Glomerular visceral epithelial cell (primary cell): Measurements from ENCODE around the gene YBX2.

Experiments
- DNase-seq: peaks from one replicate; pipeline ENCODE4 v3.0.0-alpha.2; 2016; ENCODE audit errors: extremely low spot score

The YBX2 gene

GRCh38 chr17:7296189-7296861, 1.9 kb upstream of the YBX2 start:
- DNase-seq: peak; percentile 86

GRCh38 chr17:7295230-7296180, 1.1 kb upstream of the YBX2 start:
- no peak for DNase-seq

- DNase-seq: no peak
Measured at GRCh38 chr17:7293816-7294613, 424 bp downstream of the YBX2 start.

GRCh38 chr17:7293159-7293558, 1.3 kb downstream of the YBX2 start:
- peak; percentile 66 for DNase-seq

GRCh38 chr17:7292729-7293128, 1.7 kb downstream of the YBX2 start:
- no peak for DNase-seq

GRCh38 chr17:7292194-7292593, 2.2 kb downstream of the YBX2 start:
- DNase-seq: no peak

- DNase-seq: no peak
Measured at GRCh38 chr17:7290685-7291084, 3.8 kb downstream of the YBX2 start.

- no peak for DNase-seq
Measured at GRCh38 chr17:7290166-7290565, 4.3 kb downstream of the YBX2 start.

GRCh38 chr17:7289256-7290032, 5.0 kb downstream of the YBX2 start:
- DNase-seq: no peak

GRCh38 chr17:7285679-7286078, 8.8 kb downstream of the YBX2 start:
- no peak for DNase-seq

- DNase-seq: no peak
Measured at GRCh38 chr17:7284911-7285310, 9.5 kb downstream of the YBX2 start.

GRCh38 chr17:7283471-7284216, 10.8 kb downstream of the YBX2 start:
- DNase-seq: no peak

- no peak for DNase-seq
Measured at GRCh38 chr17:7282752-7283321, 11.6 kb downstream of the YBX2 start.

GRCh38 chr17:7281953-7282751, 12.3 kb downstream of the YBX2 start:
- no peak for DNase-seq

- peak; percentile 93 for DNase-seq
Measured at GRCh38 chr17:7281074-7281952, 13.1 kb downstream of the YBX2 start, which contains the start of gene SLC2A4. Gene SLC2A4, plus strand, starts transcription at chr17:7281718. Its CDS starts 217 bp downstream, at chr17:7281935.

GRCh38 chr17:7280519-7281073, 13.8 kb downstream of the YBX2 start:
- DNase-seq: peak; percentile 83

- DNase-seq: no peak
Measured at GRCh38 chr17:7279448-7279847, 15.0 kb downstream of the YBX2 start.

- DNase-seq: no peak
Measured at GRCh38 chr17:7266784-7267183, 27.7 kb downstream of the YBX2 start.
